KOPT-K1 (cell line): ENCODE measurements around the gene DLGAP1.

ENCODE experiments used
- H3K27ac ChIP-seq: fragments of 200-600 bp; sonication (generic); 2 replicates; pipeline ENCODE4 v1.5.1; 2016; ENCODE audit warnings: antibody characterized with exemption, mild to moderate bottlenecking, low read depth, low read length; ENCODE audit not compliant: poor library complexity, severe bottlenecking
- H3K36me3 ChIP-seq: fragments of 200-600 bp; sonication (generic); 2 replicates; pipeline ENCODE4 v1.5.1; 2017; ENCODE audit warnings: antibody characterized with exemption, mild to moderate bottlenecking, low read length, moderate library complexity; ENCODE audit not compliant: insufficient read depth
- H3K9me3 ChIP-seq: fragments of 200-600 bp; sonication (generic); 2 replicates; pipeline ENCODE4 v1.5.1; 2017; ENCODE audit warnings: antibody characterized with exemption, low read length, mild to moderate bottlenecking; ENCODE audit not compliant: insufficient read depth, poor library complexity, severe bottlenecking

Gene DLGAP1

DNA sequence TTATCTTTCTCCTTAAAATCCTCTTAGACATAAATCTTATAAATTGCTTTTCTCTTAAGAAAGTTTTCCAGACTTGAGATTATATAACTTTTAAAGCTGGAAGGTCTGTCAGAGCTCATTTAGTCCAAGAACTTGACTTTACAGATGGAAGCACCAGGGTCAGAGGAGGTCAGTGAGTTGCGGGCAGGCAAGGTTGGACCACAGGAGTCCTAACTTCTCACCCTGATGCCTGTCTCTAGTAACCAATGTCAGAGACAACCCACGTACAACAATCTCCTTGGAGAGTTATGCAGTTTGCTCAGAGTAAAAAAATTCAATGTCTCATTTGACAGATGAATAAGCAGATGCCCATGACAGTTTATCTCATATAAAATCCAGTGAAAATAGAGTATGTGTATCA lies 203.9 kb downstream of the DLGAP1 start:
- Histone ChIP-seq H3K27ac (no peak overlapping the region), H3K9me3 (no peaks in the 10 kb centered on the region), H3K36me3 (no peaks in the 10 kb centered on the region)

DNA sequence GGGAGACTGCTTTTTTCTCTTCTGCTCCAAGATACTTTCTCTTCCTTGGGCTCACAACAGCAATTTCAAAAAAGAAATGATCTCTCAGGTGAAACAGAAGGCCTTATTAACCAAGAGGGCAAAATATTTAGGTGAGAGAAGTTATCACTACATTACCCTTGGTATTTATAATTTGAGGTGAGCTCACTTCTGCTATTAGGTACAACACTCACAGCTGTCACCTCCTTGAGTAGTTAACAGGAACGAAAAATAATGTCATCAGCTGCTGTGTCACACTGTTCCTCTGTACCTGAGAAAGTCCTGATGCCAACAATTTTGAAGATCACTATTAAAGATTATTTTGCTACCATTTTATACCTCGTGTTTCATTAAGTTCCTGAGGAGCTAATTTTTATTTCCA lies 205.0 kb downstream of the DLGAP1 start:
- H3K36me3 ChIP-seq = no peaks in the 10 kb centered on the region
- H3K9me3 ChIP-seq = no peaks in the 10 kb centered on the region
- H3K27ac ChIP-seq = no peak overlapping the region

DNA sequence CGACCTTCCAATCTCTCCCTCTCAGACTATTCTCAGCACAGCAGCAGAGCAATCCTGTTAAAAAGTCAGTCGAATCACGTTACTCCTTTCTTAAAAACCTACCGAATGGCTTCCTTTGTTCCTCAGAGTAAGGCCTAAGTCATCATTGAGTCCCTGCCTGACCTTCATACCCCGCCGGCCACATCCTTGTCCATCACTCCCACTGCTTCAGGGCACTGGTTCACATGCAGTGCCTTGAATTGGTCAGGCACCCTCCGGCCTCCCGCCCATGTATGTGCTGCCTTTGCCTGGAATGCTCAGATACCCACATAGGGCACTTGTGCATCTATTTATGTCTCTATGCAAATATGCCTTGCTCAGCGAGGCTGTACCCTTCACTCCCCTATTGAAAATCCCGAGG lies 206.4 kb downstream of the DLGAP1 start:
- H3K9me3 ChIP-seq = no peaks in the 10 kb centered on the region
- no peak overlapping the region for H3K27ac ChIP-seq
- no peaks in the 10 kb centered on the region for H3K36me3 ChIP-seq

GRCh38 chr18:4246374-4246773 lies 208.7 kb downstream of the DLGAP1 start:
- H3K9me3 ChIP-seq = no peaks in the 10 kb centered on the region
- no peak overlapping the region for H3K27ac ChIP-seq
- H3K36me3 ChIP-seq = no peaks in the 10 kb centered on the region

DNA sequence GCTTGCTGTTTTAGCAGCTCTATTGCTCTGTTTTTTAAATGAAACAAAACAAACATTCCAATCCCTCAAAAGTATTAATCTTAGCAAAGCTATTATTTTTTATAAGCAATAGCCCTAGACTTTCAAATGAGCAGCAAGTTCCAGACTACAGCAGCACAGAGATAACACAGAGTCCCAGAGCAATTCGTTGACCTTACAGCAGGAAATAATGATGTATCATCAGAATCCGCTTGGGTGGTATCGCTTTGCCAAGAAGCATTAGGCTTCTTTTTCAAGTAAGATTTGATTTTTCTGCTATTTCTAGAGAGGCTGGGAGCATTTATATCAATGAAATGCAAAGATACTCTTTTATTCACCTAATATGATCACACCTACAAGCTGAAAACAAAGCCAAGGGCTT lies 209.7 kb downstream of the DLGAP1 start:
- H3K27ac ChIP-seq = no peak overlapping the region
- no peaks in the 10 kb centered on the region for H3K9me3 ChIP-seq
- no peaks in the 10 kb centered on the region for H3K36me3 ChIP-seq

GRCh38 chr18:4242431-4243161 lies 212.5 kb downstream of the DLGAP1 start:
- Histone ChIP-seq H3K9me3 (no peaks in the 10 kb centered on the region), H3K27ac (no peak overlapping the region), H3K36me3 (no peaks in the 10 kb centered on the region)

- Histone ChIP-seq H3K27ac (no peak overlapping the region), H3K36me3 (no peaks in the 10 kb centered on the region), H3K9me3 (no peaks in the 10 kb centered on the region)
Observed at GRCh38 chr18:4241090-4241617, 214.0 kb downstream of the DLGAP1 start.

DNA sequence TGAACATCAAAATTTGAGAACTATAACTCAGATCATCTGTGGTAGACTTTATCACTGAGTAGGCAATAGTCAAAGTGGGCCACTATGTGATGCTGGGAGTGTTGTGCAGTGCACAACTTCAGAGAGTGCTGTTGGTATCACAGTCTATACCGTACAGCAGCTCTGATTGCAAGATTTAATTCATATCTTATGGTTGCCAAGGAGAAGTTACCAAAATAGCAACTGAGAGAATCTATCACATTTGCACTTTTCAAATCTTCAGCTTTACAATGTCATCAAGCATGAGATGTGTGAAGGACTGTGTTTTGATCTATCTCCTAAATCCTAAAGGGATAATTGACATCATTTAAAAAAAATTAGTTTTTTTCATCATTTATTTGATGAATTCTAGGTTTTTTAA lies 216.1 kb downstream of the DLGAP1 start:
- Histone ChIP-seq H3K36me3 (no peaks in the 10 kb centered on the region), H3K9me3 (no peaks in the 10 kb centered on the region), H3K27ac (no peak overlapping the region)

- Histone ChIP-seq H3K36me3 (no peaks in the 10 kb centered on the region), H3K9me3 (no peaks in the 10 kb centered on the region), H3K27ac (no peak overlapping the region)
Observed at GRCh38 chr18:4237664-4238041, 217.5 kb downstream of the DLGAP1 start.

- Histone ChIP-seq H3K9me3 (no peaks in the 10 kb centered on the region), H3K27ac (no peak overlapping the region), H3K36me3 (no peaks in the 10 kb centered on the region)
Observed at GRCh38 chr18:4236940-4237663, 218.0 kb downstream of the DLGAP1 start.

- no peaks in the 10 kb centered on the region for H3K9me3 ChIP-seq
- H3K36me3 ChIP-seq = no peaks in the 10 kb centered on the region
- no peak overlapping the region for H3K27ac ChIP-seq
Observed at GRCh38 chr18:4233468-4233867, 221.6 kb downstream of the DLGAP1 start.

DNA sequence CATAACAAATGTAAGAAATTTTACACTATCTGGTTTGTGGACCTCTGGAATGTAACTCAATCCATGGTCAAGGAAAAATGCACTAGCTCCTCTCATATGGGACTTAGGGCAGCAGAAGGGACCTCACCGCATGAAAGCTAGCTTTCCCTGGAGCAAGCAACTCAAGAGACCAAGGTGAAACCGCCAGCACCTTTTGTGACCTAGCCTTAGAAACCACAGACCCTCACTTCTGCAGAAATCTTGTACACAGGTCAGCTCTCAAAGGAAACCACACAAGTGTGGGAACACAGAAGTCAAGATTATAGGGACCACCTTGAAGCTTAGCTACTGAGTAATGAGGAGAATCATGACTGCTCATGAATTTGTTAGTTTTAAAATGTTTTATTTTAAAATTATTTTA lies 222.5 kb downstream of the DLGAP1 start:
- Histone ChIP-seq H3K27ac (no peak overlapping the region), H3K36me3 (no peaks in the 10 kb centered on the region), H3K9me3 (no peaks in the 10 kb centered on the region)

DNA sequence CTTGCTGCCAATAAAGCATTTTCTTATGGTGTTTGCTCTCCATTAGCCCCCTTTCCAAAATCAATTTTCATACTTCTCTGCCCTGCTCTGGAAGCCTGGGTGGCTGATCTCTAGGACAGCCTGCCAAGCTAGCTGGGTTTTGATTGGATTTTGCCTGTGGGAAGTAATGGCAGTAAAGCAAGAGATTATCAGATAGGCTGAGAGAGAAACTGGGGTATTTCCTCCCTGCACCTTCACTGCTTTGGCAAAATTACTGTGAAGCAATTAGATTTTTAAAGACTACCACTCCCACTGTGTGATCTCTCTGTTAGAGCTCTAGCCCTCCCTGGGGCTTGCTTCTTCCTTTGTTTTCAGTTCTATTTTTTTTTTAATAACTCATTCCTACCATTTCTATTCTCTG lies 223.8 kb downstream of the DLGAP1 start:
- Histone ChIP-seq H3K27ac (no peak overlapping the region), H3K9me3 (no peaks in the 10 kb centered on the region), H3K36me3 (no peaks in the 10 kb centered on the region)

DNA sequence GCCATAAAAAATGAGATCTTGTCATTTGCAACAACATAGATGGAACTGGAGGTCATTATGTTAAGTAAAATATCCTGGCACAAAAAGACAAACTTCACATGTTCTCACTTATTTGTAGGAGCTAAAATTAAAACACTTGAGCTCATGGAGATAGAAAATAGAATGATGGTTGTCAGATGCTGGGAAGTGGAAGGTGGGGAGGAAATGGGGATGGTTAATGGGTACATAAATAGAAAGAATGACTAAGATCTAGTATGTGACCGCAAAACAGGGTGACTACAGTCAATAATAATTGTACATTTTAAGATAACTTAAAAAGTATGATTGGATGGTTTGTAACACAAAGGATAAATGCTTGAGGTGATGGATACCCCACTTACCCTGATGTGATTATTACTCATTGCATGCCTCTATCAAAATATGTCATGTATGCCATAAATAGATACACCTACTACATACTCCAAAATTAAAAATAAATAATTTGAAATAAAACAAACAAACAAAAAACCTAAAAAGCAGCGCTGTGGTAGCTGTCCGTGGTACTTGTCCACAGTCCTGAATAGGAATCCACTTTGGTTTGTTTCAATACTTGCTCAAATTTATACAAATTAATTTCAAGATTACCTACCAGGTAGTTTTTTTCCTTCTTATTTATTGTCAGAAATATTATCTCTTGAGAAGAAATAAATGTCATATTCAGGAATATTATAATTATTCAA lies 224.5 kb downstream of the DLGAP1 start:
- H3K27ac ChIP-seq = no peak overlapping the region
- H3K36me3 ChIP-seq = no peaks in the 10 kb centered on the region
- H3K9me3 ChIP-seq = no peaks in the 10 kb centered on the region

DNA sequence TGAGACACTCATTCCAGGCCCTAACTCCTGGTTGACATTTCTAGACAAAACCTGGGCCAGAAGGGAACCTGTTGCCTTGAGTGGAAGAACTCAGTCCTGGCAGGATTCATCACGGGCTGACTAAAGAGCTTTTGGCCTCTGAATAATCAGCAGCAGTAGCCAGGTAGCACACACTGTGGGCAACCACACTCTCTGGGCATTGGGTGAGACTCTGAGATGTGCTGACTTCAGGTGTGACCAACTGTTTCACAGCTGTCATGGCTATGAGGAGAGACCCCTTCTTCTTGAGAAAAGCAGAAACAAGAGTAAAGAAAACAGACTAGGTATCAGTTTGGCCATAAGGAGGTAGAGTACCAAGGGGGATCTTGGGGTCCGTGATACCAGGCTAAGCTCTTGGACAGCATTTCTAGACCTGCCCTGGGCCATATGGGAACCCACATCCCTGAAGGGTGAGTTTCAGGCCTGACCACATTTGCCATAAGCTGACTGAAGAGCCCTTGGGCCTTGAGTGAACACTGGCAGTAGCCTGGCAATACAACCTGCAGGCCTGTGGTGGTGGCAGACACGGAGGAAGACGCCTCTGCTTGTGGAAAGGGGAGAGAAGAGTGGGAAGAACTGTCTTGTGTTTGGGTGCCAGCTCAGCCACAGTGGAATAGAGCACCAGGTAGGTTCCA lies 230.9 kb downstream of the DLGAP1 start:
- Histone ChIP-seq H3K27ac (no peak overlapping the region), H3K36me3 (no peaks in the 10 kb centered on the region), H3K9me3 (no peaks in the 10 kb centered on the region)
